ENCODE results near the gene MEGF8. TPM values are rescaled to one million over a fixed set of nuclear protein-coding genes. Genes with fewer than 3 reads are reported as not detected.

The MEGF8 gene
- total and polyA plus RNA-seq, 2 of the 13 experiments (the other 11 are each of a cell fraction or from before 2014, with no cell fraction given): 4.0 to 8.8 TPM

DNA sequence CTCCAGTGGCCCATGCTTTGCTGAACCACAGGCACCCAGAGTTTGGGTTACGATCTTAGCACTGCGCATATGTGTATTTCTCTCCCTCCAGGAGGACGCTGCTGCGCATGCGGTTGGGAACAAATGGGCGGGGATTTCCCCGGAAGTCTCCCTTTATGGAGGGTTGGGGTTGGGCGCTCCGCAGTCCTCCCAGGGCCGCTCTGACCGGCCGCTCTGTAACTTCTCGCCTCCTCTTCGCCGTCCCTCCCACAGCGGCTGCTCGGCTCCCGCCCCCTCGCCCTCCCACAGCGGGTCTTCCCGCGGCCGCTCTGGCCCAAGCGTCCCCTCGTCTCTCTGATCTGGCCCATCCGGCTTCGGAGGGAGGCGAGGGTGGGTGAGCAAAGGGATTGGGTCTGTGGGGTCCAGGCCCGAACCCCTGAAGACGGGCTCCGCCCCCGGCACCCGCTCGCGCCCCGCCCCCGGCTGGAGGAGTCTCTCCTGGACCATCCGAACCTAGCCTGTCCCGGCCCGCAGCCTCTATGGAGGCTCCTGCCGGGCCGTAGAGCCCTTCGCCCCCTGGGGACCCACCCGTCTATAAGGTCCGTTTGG, at the start of gene MEGF8 (continued):
- TF ChIP-seq RNF219 (CRISPR knock-in tag; IDR thresholded peaks at IDR 0.05) (no peak), HMG20A (CRISPR knock-in tag; IDR thresholded peaks at IDR 0.05; ENCODE audit: borderline replicate concordance) (no peak), BORCS8-MEF2B (CRISPR knock-in tag; IDR thresholded peaks at IDR 0.05) (peak; percentile 79), ZNF460 (CRISPR knock-in tag; IDR thresholded peaks at IDR 0.05; ENCODE audit: borderline replicate concordance) (peak; percentile 18; the same call in 1 of the 2 replicates), PHF8 (CRISPR knock-in tag; IDR thresholded peaks at IDR 0.05) (peak; percentile 80), IKZF4 (CRISPR knock-in tag; IDR thresholded peaks at IDR 0.05; ENCODE audit: borderline replicate concordance, low read depth, not compliant biosample characterization) (no peak), RERE (CRISPR knock-in tag; IDR thresholded peaks at IDR 0.05; ENCODE audit: low read depth) (no peak), PLRG1 (conservative IDR thresholded peaks at IDR 0.05) (no peak), ZC3H4 (CRISPR knock-in tag; IDR thresholded peaks at IDR 0.05; ENCODE audit: borderline replicate concordance) (no peak), DR1 (CRISPR knock-in tag; IDR thresholded peaks at IDR 0.05) (0 out of 2 replicates have a peak, but pooled peaks have one; percentile 32), THAP7 (CRISPR knock-in tag; IDR thresholded peaks at IDR 0.05) (0 out of 2 replicates have a peak, but pooled peaks have one; percentile 60), ZSCAN29 (CRISPR knock-in tag; conservative IDR thresholded peaks at IDR 0.05) (peak; percentile 92; the same call in 1 of the 2 replicates)
- TF ChIP-seq, protein P1, sequence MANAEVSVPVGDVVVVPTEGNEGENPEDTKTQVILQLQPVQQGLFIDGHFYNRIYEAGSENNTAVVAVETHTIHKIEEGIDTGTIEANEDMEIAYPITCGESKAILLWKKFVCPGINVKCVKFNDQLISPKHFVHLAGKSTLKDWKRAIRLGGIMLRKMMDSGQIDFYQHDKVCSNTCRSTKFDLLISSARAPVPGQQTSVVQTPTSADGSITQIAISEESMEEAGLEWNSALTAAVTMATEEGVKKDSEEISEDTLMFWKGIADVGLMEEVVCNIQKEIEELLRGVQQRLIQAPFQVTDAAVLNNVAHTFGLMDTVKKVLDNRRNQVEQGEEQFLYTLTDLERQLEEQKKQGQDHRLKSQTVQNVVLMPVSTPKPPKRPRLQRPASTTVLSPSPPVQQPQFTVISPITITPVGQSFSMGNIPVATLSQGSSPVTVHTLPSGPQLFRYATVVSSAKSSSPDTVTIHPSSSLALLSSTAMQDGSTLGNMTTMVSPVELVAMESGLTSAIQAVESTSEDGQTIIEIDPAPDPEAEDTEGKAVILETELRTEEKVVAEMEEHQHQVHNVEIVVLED (CRISPR knock-in tag; IDR thresholded peaks at IDR 0.05; ENCODE audit: borderline replicate concordance): peak; percentile 61
- TF ChIP-seq, protein P2, sequence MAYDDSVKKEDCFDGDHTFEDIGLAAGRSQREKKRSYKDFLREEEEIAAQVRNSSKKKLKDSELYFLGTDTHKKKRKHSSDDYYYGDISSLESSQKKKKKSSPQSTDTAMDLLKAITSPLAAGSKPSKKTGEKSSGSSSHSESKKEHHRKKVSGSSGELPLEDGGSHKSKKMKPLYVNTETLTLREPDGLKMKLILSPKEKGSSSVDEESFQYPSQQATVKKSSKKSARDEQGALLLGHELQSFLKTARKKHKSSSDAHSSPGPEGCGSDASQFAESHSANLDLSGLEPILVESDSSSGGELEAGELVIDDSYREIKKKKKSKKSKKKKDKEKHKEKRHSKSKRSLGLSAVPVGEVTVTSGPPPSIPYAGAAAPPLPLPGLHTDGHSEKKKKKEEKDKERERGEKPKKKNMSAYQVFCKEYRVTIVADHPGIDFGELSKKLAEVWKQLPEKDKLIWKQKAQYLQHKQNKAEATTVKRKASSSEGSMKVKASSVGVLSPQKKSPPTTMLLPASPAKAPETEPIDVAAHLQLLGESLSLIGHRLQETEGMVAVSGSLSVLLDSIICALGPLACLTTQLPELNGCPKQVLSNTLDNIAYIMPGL (CRISPR knock-in tag; IDR thresholded peaks at IDR 0.05; ENCODE audit: borderline replicate concordance in 1 of 2, low read depth in 1 of 2): peak; percentile 74 to 82; a peak in 3 of 4 replicates
- TF ChIP-seq, protein P3, sequence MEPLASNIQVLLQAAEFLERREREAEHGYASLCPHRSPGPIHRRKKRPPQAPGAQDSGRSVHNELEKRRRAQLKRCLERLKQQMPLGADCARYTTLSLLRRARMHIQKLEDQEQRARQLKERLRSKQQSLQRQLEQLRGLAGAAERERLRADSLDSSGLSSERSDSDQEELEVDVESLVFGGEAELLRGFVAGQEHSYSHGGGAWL (CRISPR knock-in tag; IDR thresholded peaks at IDR 0.05): 0 out of 2 replicates have a peak, but pooled peaks have one; percentile 49
